Glutamatergic neuron (in vitro differentiated cells): ENCODE measurements around the gene SDCCAG8. TPM values are rescaled to one million over a fixed set of nuclear protein-coding genes. Genes with fewer than 3 reads are reported as not detected.
A peak's percentile ranks its signal among the peaks of the same experiment; 100 is the strongest.

Experiments
- DNase-seq: peaks from one replicate; pipeline ENCODE4 v3.0.0; 2022
- H3K27ac Mint-ChIP-seq: one replicate; pipeline ENCODE4 v1.8.0; 2020; ENCODE audit warnings: mild to moderate bottlenecking, mixed read lengths, inconsistent platforms; ENCODE audit not compliant: unreplicated experiment
- H3K27me3 Mint-ChIP-seq: one replicate; pipeline ENCODE4 v1.8.0; 2020; ENCODE audit warnings: mild to moderate bottlenecking, moderate library complexity, mixed read lengths, inconsistent platforms; ENCODE audit not compliant: unreplicated experiment
- H3K36me3 Mint-ChIP-seq: one replicate; pipeline ENCODE4 v1.8.0; 2020; ENCODE audit warnings: mild to moderate bottlenecking, mixed read lengths, inconsistent platforms; ENCODE audit not compliant: unreplicated experiment
- H3K4me1 Mint-ChIP-seq: one replicate; pipeline ENCODE4 v1.8.0; 2020; ENCODE audit warnings: mild to moderate bottlenecking, low read depth, mixed read lengths, inconsistent platforms; ENCODE audit not compliant: unreplicated experiment
- H3K4me3 Mint-ChIP-seq: one replicate; pipeline ENCODE4 v1.8.0; 2020; ENCODE audit warnings: mild to moderate bottlenecking, mixed read lengths, inconsistent platforms; ENCODE audit not compliant: unreplicated experiment
- H3K9me3 Mint-ChIP-seq: one replicate; pipeline ENCODE4 v1.8.0; 2020; ENCODE audit warnings: mild to moderate bottlenecking, moderate library complexity, mixed read lengths, inconsistent platforms; ENCODE audit not compliant: unreplicated experiment
- total RNA-seq: library from RNA; stranded (reverse); fragmentation: NEBNext Ultra II Directional; extraction: Animal tissue kit (Norgen Biotek cat#: 25700); gene quantifications from one replicate; pipeline ENCODE4 v1.2.1, GENCODE V29; 2021; ENCODE audit not compliant: unreplicated experiment
- TF ChIP-seq, protein P1 (sequence below): fragments of 200-600 bp; sonication (generic); IDR thresholded peaks from one replicate; pipeline ENCODE4 v1.5.0; 2021; ENCODE audit not compliant: partially characterized antibody, unreplicated experiment

The SDCCAG8 gene
- total RNA-seq, 1 donor from 2014 or later: 52.8 TPM

DNA sequence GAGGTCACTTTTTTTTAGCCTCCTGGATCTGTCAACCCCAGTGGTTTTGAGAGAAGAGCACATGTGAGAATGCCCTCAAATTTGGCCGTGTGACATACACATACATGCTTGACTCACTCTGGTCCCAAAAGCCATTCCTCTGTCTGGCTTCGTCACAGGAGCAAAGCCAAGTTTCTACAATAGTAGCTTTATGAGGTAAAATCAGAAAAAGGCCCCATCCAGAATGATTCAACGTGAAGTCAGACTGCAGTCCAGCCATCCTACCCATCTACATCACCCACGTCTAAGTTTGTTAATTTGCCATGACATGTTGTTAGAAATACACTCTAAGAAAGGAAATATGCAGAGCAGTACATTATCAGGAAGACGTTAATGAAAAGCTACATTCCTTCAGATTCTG is 245.2 kb downstream of the SDCCAG8 start:
- Mint-ChIP-seq H3K36me3 (peaks cover 9% of the 10 kb centered on the region), H3K27me3 (peaks cover 8% of the 10 kb centered on the region), H3K27ac (peak overlapping the region; percentile 28), H3K4me3 (no peak overlapping the region), H3K4me1 (peaks cover 25% of the 10 kb centered on the region), H3K9me3 (peaks cover 16% of the 10 kb centered on the region)
- no peak for DNase-seq
- TF ChIP-seq, protein P1, sequence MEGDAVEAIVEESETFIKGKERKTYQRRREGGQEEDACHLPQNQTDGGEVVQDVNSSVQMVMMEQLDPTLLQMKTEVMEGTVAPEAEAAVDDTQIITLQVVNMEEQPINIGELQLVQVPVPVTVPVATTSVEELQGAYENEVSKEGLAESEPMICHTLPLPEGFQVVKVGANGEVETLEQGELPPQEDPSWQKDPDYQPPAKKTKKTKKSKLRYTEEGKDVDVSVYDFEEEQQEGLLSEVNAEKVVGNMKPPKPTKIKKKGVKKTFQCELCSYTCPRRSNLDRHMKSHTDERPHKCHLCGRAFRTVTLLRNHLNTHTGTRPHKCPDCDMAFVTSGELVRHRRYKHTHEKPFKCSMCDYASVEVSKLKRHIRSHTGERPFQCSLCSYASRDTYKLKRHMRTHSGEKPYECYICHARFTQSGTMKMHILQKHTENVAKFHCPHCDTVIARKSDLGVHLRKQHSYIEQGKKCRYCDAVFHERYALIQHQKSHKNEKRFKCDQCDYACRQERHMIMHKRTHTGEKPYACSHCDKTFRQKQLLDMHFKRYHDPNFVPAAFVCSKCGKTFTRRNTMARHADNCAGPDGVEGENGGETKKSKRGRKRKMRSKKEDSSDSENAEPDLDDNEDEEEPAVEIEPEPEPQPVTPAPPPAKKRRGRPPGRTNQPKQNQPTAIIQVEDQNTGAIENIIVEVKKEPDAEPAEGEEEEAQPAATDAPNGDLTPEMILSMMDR: no peak

DNA sequence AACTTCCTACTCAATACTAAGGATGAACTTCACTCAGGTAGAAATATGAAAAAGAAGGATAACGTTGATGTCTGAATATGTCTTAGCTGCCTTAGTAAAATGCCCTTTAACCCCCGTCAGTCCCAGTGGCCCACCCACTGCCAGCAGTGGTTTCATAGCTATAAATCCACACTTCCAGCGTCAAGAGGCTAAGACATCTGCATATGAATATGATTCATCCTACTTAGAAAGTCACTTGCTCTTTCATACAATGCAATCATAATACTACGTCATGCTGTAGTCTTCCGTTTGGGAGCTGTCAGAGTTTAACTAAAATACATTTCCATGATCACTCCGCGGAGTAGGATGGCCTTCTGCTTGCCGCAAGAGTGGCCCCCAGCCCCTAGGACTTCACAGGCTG is 247.3 kb downstream of the SDCCAG8 start:
- H3K4me1 Mint-ChIP-seq: peaks cover 38% of the 10 kb centered on the region
- H3K4me3 Mint-ChIP-seq: no peak overlapping the region
- H3K27me3 Mint-ChIP-seq: peaks cover 2% of the 10 kb centered on the region
- H3K9me3 Mint-ChIP-seq: peaks cover 8% of the 10 kb centered on the region
- TF ChIP-seq, protein P1: no peak
- no peak overlapping the region for H3K27ac Mint-ChIP-seq
- H3K36me3 Mint-ChIP-seq: peaks cover 9% of the 10 kb centered on the region
- no peak for DNase-seq

DNA sequence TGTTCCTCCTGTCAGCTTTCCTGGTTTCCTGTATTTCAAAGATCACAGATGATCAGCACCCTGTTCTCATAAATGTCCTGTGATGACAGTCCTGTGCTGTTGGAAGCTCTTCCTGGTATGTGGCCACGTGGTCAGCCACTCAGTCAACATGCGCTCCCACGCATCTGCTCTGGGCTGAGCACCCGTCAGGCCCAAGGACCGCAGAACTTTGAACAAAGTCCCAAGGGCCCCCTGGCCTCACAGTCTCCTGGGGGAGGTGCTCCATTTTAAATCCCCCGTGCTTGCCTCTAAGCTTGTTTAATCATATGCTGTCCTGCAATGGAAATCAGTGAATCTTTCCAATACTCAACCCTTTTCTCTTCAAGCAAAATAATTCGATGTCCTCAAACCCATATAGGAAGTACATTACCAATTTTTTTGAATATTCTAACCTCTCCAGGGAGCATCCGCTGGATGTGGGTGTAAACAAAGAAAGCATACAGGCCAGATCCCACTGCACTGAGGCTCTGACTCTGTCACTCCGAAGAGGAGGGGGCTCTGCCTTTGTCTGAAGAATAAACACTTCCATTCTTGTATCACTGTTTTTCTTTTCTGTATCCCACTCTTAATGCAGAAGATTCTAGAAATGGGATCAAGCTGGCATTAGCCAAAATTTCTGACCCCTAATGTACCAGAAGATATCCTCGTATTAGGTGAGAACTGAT is 250.3 kb downstream of the SDCCAG8 start:
- peak overlapping the region; percentile 34 for H3K4me3 Mint-ChIP-seq
- H3K36me3 Mint-ChIP-seq: peaks cover 10% of the 10 kb centered on the region
- peak overlapping the region; percentile 79 for H3K27ac Mint-ChIP-seq
- peaks cover 6% of the 10 kb centered on the region for H3K9me3 Mint-ChIP-seq
- no peak for DNase-seq
- peaks cover 32% of the 10 kb centered on the region for H3K4me1 Mint-ChIP-seq
- H3K27me3 Mint-ChIP-seq: peaks cover 2% of the 10 kb centered on the region
- TF ChIP-seq, protein P1: no peak

DNA sequence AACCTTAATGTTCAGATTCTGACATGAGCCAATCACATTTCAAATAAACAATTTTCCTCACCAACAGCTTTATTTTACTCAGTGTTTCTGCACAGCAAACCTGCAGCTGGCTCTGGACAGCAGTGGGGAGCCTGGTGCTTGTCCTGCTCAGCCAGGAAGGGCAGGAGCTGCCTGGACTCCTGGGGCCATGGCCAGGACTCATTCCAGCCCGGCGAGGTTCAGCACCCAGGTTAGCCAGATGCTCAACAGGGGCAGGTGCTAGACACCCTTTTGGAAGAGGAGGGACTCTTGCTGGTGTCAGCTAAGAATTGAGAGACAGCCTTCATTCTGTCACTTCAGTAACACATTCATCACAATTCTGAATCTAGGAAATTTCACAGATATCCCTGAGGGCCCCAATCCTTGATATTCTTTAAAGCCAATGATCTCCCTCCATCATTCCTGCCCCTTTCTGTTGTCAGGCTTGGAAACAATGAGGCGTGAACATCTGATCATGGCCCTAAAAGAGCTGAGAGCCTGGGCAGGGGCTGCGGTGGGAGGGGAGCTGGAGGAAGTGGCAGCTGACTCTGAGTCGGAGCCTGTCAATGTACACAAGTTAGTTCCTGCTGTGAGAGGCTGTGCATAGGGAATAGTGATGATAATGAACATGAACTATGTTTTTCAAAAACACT is 251.3 kb downstream of the SDCCAG8 start:
- TF ChIP-seq, protein P1: no peak
- Mint-ChIP-seq H3K9me3 (peaks cover 3% of the 10 kb centered on the region), H3K27me3 (peaks cover 2% of the 10 kb centered on the region), H3K36me3 (peaks cover 14% of the 10 kb centered on the region), H3K27ac (peak overlapping the region; percentile 79), H3K4me1 (peaks cover 28% of the 10 kb centered on the region), H3K4me3 (no peak overlapping the region)
- DNase-seq: no peak
